Activated naive CD8-positive, alpha-beta T cell treated with anti-CD3 and anti-CD28 coated beads, Interleukin-2, amount 50 U/mL, for 24 hours (primary cell): ENCODE data around the gene MLANA.

ENCODE experiments used
- ATAC-seq: fragments of 150-1000 bp; cut with Tn5 transposase; one replicate; pipeline ENCODE4 v1.10.0; 2021
- DNase-seq: peaks from one replicate; pipeline ENCODE4 v3.0.0; 2021
- H3K27ac Mint-ChIP-seq: one replicate; pipeline ENCODE4 v1.8.0; 2021; ENCODE audit warnings: mild to moderate bottlenecking, mixed read lengths
- H3K27me3 Mint-ChIP-seq: one replicate; pipeline ENCODE4 v1.8.0; 2021; ENCODE audit warnings: mixed read lengths
- H3K36me3 Mint-ChIP-seq: one replicate; pipeline ENCODE4 v1.8.0; 2021; ENCODE audit warnings: low read depth, mixed read lengths
- H3K4me1 Mint-ChIP-seq: one replicate; pipeline ENCODE4 v1.8.0; 2021; ENCODE audit warnings: mixed read lengths
- H3K4me3 Mint-ChIP-seq: one replicate; pipeline ENCODE4 v1.8.0; 2021; ENCODE audit warnings: mild to moderate bottlenecking, moderate library complexity, mixed read lengths
- H3K9me3 Mint-ChIP-seq: one replicate; pipeline ENCODE4 v1.8.0; 2021; ENCODE audit warnings: mixed read lengths

Gene MLANA

DNA sequence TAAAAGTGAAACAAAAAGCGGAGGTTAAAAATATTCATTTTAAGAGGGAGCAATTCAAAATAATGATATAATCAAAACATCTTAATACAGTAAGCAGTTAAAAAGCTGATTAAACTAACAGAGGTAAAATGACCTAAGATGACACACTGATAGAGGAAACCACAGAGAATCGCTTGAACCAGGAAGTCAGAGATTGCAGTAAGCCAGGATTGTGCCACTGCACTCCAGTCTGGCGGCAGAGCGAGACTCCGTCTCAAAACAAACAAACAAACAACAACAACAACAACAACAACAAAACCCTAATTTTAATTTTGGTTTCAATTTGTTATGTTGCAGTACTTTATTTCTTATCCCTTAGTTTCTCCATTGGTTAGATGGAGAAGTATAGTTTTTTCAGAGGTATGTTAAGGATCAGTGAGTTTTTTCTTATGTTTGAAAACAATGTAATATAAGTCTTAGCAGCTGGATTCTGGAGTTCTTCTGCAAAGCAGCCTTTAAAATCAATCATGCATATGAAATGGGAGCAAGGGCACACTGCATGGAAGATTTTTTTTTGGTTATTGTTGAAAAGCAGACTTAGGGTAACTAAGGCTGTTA lies 58.5 kb downstream of the MLANA start:
- Mint-ChIP-seq H3K4me1 (peaks cover 25% of the 10 kb centered on the region), H3K27ac (no peak overlapping the region), H3K4me3 (no peak overlapping the region), H3K9me3 (no peaks in the 10 kb centered on the region), H3K27me3 (no peaks in the 10 kb centered on the region), H3K36me3 (no peaks in the 10 kb centered on the region)
- ATAC-seq: peak; percentile 54
- peak; percentile 4 for DNase-seq

DNA sequence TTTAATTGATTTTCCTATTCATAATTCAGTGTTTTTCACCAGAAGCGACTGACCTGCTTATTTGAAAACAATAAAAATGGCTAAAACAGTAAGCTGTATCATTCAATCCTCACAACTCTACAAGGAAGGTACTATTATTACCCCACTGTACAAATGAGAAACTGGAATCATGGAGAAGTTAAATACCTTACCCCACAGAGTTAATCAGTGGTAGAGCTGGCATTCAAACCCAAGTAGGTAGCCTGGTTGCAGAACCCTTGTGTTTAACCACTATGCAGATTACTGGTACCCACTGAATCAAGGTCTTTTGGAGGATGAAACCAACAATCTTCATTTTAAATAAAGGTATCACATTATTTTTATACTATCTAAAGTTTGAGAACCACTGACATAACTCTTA lies 59.6 kb downstream of the MLANA start:
- DNase-seq (no peak), ATAC-seq (no peak)
- Mint-ChIP-seq H3K27ac (no peak overlapping the region), H3K36me3 (no peaks in the 10 kb centered on the region), H3K4me1 (peaks cover 25% of the 10 kb centered on the region), H3K4me3 (no peak overlapping the region), H3K27me3 (no peaks in the 10 kb centered on the region), H3K9me3 (no peaks in the 10 kb centered on the region)

DNA sequence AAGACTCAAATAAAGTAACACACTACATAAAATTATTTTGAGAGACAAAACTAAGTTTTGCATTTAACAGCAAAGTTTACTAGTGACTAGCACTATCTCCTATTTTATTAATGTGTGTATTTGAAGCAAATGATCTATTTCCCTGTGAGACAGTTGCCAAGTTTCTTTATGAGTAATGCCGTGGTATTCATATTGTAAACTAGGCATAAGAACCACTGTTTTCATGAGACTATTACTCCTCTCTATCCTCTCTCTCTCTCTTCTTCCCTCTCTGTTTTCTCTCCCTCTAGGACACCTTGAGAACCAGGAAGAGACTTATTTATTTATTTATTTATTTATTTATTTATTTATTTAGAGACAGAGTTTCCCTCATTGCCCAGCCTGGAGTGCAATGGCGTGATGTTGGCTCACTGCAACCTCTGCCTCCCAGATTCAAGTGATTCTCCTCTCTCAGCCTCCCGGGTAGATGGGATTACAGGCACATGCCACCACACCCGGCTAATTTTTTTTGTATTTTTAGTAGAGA lies 61.1 kb downstream of the MLANA start:
- Mint-ChIP-seq H3K27ac (no peak overlapping the region), H3K36me3 (no peaks in the 10 kb centered on the region), H3K9me3 (no peaks in the 10 kb centered on the region), H3K4me1 (peaks cover 25% of the 10 kb centered on the region), H3K4me3 (no peak overlapping the region), H3K27me3 (no peaks in the 10 kb centered on the region)
- DNase-seq: no peak
- no peak for ATAC-seq

DNA sequence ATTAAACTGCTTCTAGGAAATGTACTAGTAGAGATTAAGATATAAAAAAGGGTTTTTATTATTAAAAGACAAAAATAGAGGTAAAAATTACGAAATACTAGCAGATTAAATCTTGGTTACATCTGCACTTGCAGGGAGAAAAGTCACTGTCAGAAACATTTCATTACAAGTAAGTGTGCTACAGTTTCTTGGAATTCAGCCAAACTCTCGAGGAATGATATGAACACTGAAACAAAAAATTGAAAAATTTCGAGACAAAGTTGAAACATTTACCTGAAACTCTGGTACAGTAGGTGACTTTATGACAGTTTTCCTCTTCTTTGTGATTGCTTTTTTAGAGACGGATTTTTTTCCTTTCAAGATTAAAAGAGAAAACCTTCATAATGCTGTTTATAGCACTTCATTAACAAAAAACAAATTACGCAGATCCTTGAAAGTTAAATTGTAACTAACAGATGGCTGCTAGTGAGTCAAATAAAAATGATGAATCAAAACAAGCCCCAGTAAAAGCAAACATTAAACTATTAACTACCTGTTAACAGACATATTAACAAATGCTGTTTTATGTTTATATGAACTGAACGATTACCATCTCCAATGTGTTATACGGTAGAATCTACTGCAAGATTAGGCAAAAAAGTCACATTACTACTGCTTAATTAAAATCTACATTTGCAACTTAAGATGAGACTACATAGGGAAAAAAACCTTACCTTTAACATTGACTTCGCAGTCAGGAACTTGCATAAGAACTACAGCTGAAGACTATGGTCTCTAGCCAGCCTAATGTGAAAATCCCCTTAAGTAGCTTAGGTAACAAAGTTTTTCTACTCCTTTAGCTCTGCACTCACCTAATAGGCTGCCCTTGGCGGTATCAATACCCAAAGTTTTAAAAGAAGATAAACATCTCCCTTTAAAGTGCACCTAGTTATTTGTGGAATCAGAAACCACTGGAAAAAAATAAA lies 63.3 kb downstream of the MLANA start:
- peaks cover 16% of the 10 kb centered on the region for H3K4me1 Mint-ChIP-seq

DNA sequence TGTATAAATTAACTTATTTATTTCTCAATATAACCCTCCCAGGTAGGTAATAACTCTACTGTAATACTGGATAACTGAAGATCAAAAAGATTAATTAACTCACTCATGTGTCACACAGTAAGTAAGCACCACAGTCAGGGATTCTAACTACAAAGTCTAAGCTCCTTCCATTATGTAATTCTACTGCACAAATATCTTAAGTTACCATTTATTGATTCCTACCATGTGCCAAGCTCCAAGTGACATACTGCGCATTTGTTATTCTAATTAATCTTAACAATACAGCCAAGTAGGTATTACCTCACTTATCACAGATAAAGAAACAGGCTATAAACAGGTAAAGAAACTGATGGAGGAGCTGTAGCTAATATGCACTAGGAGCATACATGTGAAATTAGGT lies 66.5 kb downstream of the MLANA start:
- Mint-ChIP-seq H3K27ac (no peak overlapping the region), H3K4me1 (peaks cover 2% of the 10 kb centered on the region), H3K9me3 (no peaks in the 10 kb centered on the region), H3K4me3 (no peak overlapping the region), H3K36me3 (no peaks in the 10 kb centered on the region), H3K27me3 (no peaks in the 10 kb centered on the region)
- ATAC-seq: no peak
- DNase-seq: no peak

More for the DNA sequence above, 63.3 kb downstream of the MLANA start:
- Mint-ChIP-seq H3K36me3 (no peaks in the 10 kb centered on the region), H3K4me3 (no peak overlapping the region), H3K9me3 (no peaks in the 10 kb centered on the region), H3K27me3 (no peaks in the 10 kb centered on the region), H3K27ac (no peak overlapping the region)
- no peak for DNase-seq
- ATAC-seq: no peak

DNA sequence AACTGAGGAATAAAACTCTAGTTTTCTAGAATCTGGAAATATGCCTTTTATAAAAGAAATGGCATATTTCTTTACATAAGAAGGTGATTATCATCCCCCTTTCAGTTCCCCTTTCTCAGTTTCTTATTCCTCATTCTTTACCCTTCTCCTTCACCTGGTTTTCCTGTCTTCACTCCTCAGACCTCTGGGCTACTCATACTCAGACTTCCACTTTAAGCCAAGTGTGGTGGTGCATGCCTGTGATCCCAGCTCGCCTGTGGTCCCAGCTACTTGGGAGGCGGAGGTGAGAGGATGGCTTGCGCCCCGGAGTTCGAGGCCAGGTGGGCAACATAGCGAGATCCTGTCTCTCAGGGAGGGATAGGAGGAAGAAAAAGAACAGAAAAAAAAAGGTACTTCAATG lies 67.6 kb downstream of the MLANA start:
- Mint-ChIP-seq H3K9me3 (no peaks in the 10 kb centered on the region), H3K4me3 (no peak overlapping the region), H3K27ac (no peak overlapping the region), H3K4me1 (peaks cover 2% of the 10 kb centered on the region), H3K27me3 (no peaks in the 10 kb centered on the region), H3K36me3 (no peaks in the 10 kb centered on the region)
- no peak for DNase-seq
- ATAC-seq: no peak
